AG04450 (cell line): ENCODE data around the gene ATP1A4. TPM values are rescaled to one million over a fixed set of nuclear protein-coding genes. Genes with fewer than 3 reads are reported as not detected.
"Not testable (repeated sequence)": the region's sequence is repeated elsewhere in the genome, so short reads cannot be mapped to it uniquely, and the experiment has no call there.

Experiments used
- CTCF ChIA-PET: fragments of 300-600, 350-600 bp; formaldehyde crosslinking; extraction: SDS; loops from one replicate; lab custom pipeline; 2022; ENCODE audit warnings: antibody characterized with exemption, inconsistent platforms; lab: Charles Lee
- POLR2A ChIA-PET: fragments of 350-600 bp; formaldehyde crosslinking; extraction: SDS; loops from one replicate; lab custom pipeline; 2021; ENCODE audit warnings: antibody characterized with exemption, inconsistent platforms; lab: Yijun Ruan, JAX
- DNase-seq: peaks from one replicate; pipeline ENCODE4 v3.0.0-alpha.2; 2011; ENCODE audit warnings: low read depth, low spot score
- H3K27ac ChIP-seq: one replicate; pipeline ENCODE4 v1.5.1; 2012; ENCODE audit warnings: low read depth, low read length, control low read depth
- H3K27me3 ChIP-seq: one replicate; pipeline ENCODE4 v1.6.0; 2012; ENCODE audit warnings: low read length; ENCODE audit not compliant: control insufficient read depth, insufficient read depth
- H3K4me3 ChIP-seq: 2 replicates; pipeline ENCODE4 v1.5.1; 2011; ENCODE audit warnings: mild to moderate bottlenecking, low read depth, low read length, control low read depth
- H3K9me3 ChIP-seq: 2 replicates; pipeline ENCODE4 v1.5.1; 2012; ENCODE audit warnings: low read length; ENCODE audit not compliant: control insufficient read depth, insufficient read depth
- polyA plus RNA-seq: library from polyadenylated mRNA; depleted of rRNA; stranded (reverse); fragments of >200 nt; gene quantifications from 2 replicates; pipeline ENCODE4 v1.2.3, GENCODE V29; 2011
- TF ChIP-seq, protein P1 (sequence below): IDR thresholded peaks from 2 replicates; pipeline ENCODE4 v1.5.1; 2011; ENCODE audit warnings: low read depth, low read length, control low read depth, inconsistent platforms

Gene ATP1A4
- polyA plus RNA-seq, 1 experiment = not detected

DNA sequence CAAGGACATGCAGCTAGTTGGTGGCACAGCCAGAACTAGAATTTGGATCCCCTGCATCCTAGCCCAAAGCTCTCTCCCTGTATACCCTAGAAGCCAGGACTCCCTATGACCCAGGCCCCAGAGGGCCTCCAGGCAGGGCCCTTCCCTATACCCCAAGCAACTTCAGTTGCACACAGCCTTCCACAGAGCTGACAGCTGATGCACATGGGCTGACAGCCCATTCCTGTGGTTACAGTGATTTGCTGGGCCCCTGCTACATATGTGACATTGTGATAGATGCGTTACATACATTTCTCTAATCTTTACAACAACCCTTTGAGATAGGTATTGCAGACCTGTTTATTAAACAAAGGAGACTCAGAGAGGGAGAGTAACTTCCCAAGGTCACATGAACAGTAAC, 30.0 kb upstream of the ATP1A4 start:
- H3K27ac ChIP-seq = no peak overlapping the region
- H3K9me3 ChIP-seq = no peaks in the 10 kb centered on the region; the same call in 1 of the 2 replicates
- H3K4me3 ChIP-seq = no peak overlapping the region
- H3K27me3 ChIP-seq = peaks cover 16% of the 10 kb centered on the region
- ChIA-PET POLR2A (no interaction called here), CTCF (interaction anchor here (0.7 to 1.7 kb wide), 2 partner anchors 20 to 72 kb away, joined by 3 to 7 read pairs; no protein-coding TSS in a partner anchor)
- DNase-seq = no peak
- TF ChIP-seq, protein P1, sequence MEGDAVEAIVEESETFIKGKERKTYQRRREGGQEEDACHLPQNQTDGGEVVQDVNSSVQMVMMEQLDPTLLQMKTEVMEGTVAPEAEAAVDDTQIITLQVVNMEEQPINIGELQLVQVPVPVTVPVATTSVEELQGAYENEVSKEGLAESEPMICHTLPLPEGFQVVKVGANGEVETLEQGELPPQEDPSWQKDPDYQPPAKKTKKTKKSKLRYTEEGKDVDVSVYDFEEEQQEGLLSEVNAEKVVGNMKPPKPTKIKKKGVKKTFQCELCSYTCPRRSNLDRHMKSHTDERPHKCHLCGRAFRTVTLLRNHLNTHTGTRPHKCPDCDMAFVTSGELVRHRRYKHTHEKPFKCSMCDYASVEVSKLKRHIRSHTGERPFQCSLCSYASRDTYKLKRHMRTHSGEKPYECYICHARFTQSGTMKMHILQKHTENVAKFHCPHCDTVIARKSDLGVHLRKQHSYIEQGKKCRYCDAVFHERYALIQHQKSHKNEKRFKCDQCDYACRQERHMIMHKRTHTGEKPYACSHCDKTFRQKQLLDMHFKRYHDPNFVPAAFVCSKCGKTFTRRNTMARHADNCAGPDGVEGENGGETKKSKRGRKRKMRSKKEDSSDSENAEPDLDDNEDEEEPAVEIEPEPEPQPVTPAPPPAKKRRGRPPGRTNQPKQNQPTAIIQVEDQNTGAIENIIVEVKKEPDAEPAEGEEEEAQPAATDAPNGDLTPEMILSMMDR = no peak

DNA sequence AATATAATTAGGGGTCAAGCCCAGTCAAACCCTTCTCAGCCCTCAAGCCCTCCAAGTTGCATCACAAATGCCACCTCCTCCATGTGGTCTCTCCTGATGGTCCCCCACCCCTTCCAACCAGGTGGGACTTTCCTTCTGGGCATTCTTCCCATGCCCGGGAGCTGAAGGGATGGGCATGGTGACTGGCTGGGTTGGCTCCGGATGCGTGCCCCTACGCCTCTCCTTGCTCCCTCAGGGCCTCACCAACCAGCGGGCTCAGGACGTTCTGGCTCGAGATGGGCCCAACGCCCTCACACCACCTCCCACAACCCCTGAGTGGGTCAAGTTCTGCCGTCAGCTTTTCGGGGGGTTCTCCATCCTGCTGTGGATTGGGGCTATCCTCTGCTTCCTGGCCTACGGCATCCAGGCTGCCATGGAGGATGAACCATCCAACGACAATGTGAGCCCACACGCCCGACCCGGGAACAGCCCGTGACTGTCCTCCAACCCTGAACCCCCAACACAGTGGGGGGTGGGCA, 28.4 kb upstream of the ATP1A4 start:
- TF ChIP-seq, protein P1 = no peak
- ChIA-PET POLR2A (no interaction called here), CTCF (interaction anchor here (0.9 to 2.9 kb wide), 5 partner anchors 14 to 129 kb away, joined by 3 to 9 read pairs (median 4); no protein-coding TSS in a partner anchor)
- Histone ChIP-seq H3K27ac (no peak overlapping the region), H3K27me3 (peaks cover 5% of the 10 kb centered on the region), H3K9me3 (no peaks in the 10 kb centered on the region; the same call in 1 of the 2 replicates), H3K4me3 (no peak overlapping the region)
- DNase-seq = no peak

DNA sequence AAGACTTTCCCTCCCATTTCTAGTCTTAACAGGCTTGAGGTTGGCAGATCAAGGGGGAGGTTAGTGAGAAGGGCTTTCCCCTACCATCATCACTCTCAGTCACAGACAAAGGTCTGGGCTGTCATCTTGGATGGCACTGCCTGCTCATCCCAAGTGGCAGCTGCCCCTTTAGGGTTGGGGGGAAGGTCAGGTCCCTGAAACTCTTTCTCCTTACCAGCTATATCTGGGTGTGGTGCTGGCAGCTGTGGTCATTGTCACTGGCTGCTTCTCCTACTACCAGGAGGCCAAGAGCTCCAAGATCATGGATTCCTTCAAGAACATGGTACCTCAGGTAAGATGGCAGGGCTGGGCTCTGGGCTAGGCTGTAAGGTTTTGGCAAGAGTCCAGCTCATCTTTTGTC, 27.7 kb upstream of the ATP1A4 start:
- ChIA-PET CTCF (interaction anchor here (0.9 to 2.9 kb wide), 5 partner anchors 14 to 96 kb away, joined by 3 to 9 read pairs (median 6); no protein-coding TSS in a partner anchor), POLR2A (no interaction called here)
- no peak for DNase-seq
- Histone ChIP-seq H3K27ac (peak overlapping the region; percentile 78), H3K27me3 (peaks cover 5% of the 10 kb centered on the region), H3K4me3 (no peak overlapping the region), H3K9me3 (no peaks in the 10 kb centered on the region; the same call in 1 of the 2 replicates)
- TF ChIP-seq, protein P1 = no peak

DNA sequence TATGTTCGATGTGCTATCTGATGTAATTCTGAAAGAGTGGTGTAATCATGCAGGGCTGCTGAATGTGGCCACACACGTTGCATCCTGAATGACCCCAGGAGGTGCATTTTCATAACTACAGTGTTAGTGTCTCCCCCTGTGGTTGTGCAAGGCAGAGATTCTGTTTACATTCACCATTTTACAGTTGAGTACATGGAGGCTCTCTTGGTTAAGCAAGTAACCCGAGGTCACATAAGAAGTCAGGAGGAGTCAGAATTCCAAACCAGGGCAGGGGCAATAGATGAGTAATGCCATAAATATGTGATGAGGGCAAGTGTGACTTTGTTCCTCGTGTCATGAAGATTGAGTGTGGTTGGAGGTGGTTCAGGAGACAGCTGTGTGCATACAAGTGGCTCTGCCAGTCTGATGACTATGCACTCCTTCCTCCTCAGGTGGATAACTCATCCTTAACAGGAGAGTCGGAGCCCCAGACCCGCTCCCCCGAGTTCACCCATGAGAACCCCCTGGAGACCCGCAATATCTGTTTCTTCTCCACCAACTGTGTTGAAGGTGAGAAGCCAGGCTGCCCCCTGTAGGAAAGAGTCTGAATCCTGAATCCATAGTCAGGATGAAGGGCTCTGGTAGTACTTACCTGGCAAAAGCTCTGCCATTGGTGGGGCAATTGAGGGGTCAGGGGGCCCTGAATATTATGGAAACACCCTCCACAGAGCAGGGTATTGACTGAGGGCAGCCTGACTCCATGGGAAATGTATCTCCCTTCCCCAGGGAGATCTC, 26.5 kb upstream of the ATP1A4 start:
- TF ChIP-seq, protein P1 = peak; percentile 51
- Histone ChIP-seq H3K27me3 (peaks cover 5% of the 10 kb centered on the region), H3K4me3 (no peak overlapping the region), H3K27ac (peak overlapping the region; percentile 87), H3K9me3 (no peaks in the 10 kb centered on the region; the same call in 1 of the 2 replicates)
- POLR2A ChIA-PET = no interaction called here
- peak; percentile 76 for DNase-seq
- CTCF ChIA-PET = interaction anchor here (0.6 to 2.9 kb wide), 7 partner anchors 16 to 95 kb away, joined by 3 to 10 read pairs (median 6); no protein-coding TSS in a partner anchor

DNA sequence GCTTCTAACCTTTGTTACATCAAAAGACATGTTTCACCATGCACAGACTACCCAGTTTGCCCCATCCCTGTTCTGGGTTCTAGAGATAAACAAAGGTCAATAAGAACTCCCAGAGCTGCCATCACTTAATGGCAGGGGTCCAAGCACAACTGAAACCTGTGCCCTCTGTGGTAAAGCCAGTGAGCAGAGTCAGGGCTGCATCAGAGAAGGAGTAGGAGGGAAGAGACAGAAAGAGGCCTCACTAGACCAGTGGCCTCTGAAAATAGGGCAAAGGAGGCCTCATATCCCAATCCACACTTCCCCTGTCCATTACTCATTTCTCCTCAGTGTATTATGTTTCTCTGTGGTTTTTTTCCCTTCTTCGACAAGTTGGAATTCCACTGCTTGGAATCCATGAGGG, 25.7 kb upstream of the ATP1A4 start:
- H3K4me3 ChIP-seq = no peak overlapping the region
- peaks cover 4% of the 10 kb centered on the region; the same call in 1 of the 2 replicates for H3K9me3 ChIP-seq
- H3K27me3 ChIP-seq = peaks cover 1% of the 10 kb centered on the region
- TF ChIP-seq, protein P1 = no peak
- POLR2A ChIA-PET = no interaction called here
- peak overlapping the region; percentile 87 for H3K27ac ChIP-seq
- DNase-seq = no peak
- CTCF ChIA-PET = interaction anchor here (0.6 to 2.9 kb wide), 3 partner anchors 43 to 94 kb away, joined by 8 to 10 read pairs (median 9); no protein-coding TSS in a partner anchor

DNA sequence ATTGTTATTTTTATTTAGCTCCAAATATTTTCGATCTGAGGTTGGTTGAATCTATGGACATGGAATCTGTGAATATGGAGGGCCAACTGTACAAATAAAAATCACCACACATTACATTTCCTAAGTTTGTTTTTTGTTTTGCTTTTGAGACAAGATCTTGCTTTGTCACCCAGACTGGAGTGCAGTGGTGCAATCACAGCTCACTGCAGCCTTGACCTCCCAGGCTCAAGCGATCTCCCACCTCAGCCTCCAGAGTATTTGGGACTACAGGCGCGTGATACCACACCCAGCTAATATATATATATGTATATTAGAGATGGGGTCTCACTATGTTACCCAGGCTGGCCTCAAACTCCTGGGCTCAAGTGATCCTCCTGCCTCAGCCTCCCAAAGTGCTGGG, 25.1 kb upstream of the ATP1A4 start:
- DNase-seq = not testable (repeated sequence)

More for the DNA sequence above, 25.1 kb upstream of the ATP1A4 start:
- POLR2A ChIA-PET, H3K4me3 ChIP-seq, H3K27me3 ChIP-seq, H3K27ac ChIP-seq, H3K9me3 ChIP-seq: not testable (repeated sequence)
- CTCF ChIA-PET = interaction anchor here (2.7 kb wide), 2 partner anchors 25 to 67 kb away, joined by 10 read pairs; no protein-coding TSS in a partner anchor
